Coronary artery (tissue), 2 donors: ENCODE results near the gene MMP14.

ENCODE experiments used
- DNase-seq: peaks from one replicate; pipeline ENCODE4 v3.0.0-alpha.2; 2017; ENCODE audit warnings: low spot score
- H3K27ac ChIP-seq, 2 donors: fragments of 200-600 bp; sonication (generic); one replicate each; pipeline ENCODE4 v1.5.1; 2016 to 2019
- H3K4me3 ChIP-seq: fragments of 200-600 bp; sonication (generic); 2 replicates; pipeline ENCODE4 v1.5.1; 2016; ENCODE audit warnings: mild to moderate bottlenecking, moderate library complexity
- TF ChIP-seq, protein P1 (sequence below): fragments of 200-600 bp; sonication (generic); IDR thresholded peaks from one replicate; pipeline ENCODE4 v1.5.1; 2019; ENCODE audit warnings: antibody characterized with exemption

MMP14 gene

DNA sequence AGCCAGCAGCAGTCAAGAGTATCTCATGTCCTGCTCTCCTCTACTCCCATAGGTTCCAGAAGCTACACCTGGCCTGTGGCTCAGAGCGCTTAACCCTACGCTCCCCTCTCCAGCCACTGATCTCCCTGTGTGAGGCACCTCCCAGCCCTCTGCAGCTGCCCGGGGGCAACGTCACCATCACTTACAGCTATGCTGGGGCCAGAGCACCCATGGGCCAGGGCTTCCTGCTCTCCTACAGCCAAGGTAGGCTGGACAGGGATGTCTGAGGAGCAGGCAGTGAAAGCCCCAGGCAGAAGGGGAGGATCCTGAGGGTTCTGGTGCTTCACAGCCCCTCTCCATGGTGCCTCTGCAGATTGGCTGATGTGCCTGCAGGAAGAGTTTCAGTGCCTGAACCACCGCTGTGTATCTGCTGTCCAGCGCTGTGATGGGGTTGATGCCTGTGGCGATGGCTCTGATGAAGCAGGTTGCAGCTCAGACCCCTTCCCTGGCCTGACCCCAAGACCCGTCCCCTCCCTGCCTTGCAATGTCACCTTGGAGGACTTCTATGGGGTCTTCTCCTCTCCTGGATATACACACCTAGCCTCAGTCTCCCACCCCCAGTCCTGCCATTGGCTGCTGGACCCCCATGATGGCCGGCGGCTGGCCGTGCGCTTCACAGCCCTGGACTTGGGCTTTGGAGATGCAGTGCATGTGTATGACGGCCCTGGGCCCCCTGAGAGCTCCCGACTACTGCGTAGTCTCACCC lies 38.8 kb downstream of the MMP14 start:
- DNase-seq: no peak
- TF ChIP-seq, protein P1, sequence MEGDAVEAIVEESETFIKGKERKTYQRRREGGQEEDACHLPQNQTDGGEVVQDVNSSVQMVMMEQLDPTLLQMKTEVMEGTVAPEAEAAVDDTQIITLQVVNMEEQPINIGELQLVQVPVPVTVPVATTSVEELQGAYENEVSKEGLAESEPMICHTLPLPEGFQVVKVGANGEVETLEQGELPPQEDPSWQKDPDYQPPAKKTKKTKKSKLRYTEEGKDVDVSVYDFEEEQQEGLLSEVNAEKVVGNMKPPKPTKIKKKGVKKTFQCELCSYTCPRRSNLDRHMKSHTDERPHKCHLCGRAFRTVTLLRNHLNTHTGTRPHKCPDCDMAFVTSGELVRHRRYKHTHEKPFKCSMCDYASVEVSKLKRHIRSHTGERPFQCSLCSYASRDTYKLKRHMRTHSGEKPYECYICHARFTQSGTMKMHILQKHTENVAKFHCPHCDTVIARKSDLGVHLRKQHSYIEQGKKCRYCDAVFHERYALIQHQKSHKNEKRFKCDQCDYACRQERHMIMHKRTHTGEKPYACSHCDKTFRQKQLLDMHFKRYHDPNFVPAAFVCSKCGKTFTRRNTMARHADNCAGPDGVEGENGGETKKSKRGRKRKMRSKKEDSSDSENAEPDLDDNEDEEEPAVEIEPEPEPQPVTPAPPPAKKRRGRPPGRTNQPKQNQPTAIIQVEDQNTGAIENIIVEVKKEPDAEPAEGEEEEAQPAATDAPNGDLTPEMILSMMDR: no peak
- Histone ChIP-seq H3K4me3 (no peak overlapping the region), H3K27ac (no peak overlapping the region)

DNA sequence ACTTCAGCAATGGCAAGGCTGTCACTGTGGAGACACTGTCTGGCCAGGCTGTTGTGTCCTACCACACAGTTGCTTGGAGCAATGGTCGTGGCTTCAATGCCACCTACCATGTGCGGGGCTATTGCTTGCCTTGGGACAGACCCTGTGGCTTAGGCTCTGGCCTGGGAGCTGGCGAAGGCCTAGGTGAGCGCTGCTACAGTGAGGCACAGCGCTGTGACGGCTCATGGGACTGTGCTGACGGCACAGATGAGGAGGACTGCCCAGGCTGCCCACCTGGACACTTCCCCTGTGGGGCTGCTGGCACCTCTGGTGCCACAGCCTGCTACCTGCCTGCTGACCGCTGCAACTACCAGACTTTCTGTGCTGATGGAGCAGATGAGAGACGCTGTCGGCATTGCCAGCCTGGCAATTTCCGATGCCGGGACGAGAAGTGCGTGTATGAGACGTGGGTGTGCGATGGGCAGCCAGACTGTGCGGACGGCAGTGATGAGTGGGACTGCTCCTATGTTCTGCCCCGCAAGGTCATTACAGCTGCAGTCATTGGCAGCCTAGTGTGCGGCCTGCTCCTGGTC lies 39.4 kb downstream of the MMP14 start:
- TF ChIP-seq, protein P1: no peak
- H3K27ac ChIP-seq: no peak overlapping the region

DNA sequence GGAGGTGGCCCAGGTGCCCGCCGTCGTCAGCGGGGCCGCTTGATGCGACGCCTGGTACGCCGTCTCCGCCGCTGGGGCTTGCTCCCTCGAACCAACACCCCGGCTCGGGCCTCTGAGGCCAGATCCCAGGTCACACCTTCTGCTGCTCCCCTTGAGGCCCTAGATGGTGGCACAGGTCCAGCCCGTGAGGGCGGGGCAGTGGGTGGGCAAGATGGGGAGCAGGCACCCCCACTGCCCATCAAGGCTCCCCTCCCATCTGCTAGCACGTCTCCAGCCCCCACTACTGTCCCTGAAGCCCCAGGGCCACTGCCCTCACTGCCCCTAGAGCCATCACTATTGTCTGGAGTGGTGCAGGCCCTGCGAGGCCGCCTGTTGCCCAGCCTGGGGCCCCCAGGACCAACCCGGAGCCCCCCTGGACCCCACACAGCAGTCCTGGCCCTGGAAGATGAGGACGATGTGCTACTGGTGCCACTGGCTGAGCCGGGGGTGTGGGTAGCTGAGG lies 40.7 kb downstream of the MMP14 start:
- Histone ChIP-seq H3K4me3 (no peak overlapping the region), H3K27ac (no peak overlapping the region)
- TF ChIP-seq, protein P1: no peak
- no peak for DNase-seq

More for the DNA sequence above, 39.4 kb downstream of the MMP14 start:
- no peak overlapping the region for H3K4me3 ChIP-seq
- DNase-seq: no peak

DNA sequence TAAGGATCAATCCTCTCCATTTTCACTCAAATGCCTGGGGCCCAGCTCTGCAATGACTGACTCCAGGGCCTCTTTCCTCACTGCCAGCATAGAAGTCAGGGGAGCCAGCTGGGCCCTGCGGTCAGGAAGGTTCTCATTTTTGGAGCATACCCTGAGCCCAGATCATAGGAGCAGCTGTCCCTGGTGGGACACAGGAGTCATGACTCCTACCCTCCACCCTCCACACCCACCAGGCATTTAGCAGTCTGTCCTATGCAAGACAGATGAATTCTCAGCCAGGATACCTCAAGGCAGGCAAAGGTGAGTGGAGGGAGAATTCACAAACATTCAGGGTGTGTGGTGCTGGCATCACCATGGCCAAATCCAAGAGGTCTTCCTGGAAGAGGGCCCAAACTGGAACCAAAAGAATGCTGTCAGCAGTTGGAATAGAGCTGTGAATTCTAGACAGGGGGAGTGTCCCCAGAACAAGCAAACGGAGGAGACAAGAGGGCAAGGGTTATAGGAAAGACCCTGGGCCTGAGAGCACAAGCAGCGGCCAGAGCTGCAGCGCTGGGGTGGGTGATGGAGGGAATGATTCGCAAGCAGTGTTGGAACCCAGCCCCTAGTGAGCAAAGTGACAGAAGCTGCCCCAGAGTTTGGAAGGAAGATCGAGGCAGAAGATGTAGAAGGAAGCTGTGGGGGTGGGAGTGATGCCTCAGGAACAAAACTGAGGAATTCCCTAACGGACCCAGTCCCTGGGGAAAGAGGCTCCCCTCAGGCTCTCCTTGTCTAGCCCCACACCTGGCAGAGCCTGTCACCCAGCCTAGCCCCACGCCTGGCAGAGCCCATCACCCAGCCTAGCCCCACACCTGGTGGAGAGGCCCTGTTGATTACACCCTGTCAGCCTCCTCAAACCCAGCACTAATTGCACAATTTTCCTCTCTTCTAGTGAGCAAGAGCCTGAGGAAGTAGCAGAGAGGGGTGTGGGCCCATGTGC lies 42.2 kb downstream of the MMP14 start:
- Histone ChIP-seq H3K4me3 (no peak overlapping the region), H3K27ac (no peak overlapping the region)
- TF ChIP-seq, protein P1: no peak
- DNase-seq: no peak

DNA sequence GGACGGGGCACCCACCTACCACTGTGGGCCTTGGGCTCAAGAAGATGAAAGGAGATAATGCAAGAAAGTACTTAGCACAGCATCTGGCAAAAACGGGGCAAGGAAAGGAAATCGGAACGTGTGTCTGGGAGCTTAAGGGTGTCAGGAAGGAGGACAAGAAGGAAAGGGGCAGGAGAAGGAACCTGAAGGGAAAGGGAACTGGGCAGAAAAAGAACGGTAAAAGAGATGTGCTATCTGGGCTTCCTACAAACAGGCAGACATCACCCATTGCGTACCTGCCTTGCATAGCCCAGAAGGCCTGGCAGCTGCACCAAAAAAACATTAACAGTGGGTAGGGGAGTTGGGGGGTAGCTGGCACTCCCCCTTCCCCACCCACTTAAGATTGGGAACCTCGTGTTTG lies 45.7 kb downstream of the MMP14 start:
- TF ChIP-seq, protein P1: no peak
- DNase-seq: no peak
- no peak overlapping the region for H3K27ac ChIP-seq
- H3K4me3 ChIP-seq: no peak overlapping the region

DNA sequence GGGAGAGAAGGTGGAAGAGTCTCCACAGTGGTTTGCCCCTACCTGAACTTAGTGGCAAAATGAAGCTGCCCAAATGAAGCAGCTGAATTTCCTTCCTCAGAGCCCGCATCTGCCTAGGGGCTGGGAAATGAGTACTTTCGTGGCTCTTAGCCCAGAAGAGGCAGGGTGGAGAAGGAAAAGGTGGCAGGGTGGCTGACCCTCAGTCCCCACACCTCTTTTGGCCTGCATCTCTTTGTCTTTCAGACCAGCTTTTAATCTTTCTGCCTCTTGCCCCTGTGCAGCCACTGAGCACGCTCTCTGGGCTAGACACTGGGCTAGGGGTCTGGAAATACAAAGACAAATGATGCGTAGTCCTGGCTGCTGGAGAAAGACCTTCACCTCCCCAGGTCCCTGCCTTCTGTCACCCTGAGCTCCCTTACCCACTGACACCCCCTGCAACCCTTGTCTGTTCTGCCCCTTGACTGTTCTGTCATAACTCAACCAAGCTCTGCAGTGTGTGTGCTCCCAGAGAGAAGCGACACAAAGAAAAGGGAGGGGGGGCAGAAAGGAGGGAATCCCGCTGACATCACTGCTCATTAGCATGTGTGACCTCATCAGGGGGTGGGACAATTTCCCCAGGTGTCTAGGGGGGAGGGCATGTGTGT lies 46.3 kb downstream of the MMP14 start:
- no peak overlapping the region for H3K27ac ChIP-seq
- no peak for DNase-seq
- no peak overlapping the region for H3K4me3 ChIP-seq
- TF ChIP-seq, protein P1: no peak
